HG03575 (cell line): Measurements from ENCODE around the gene LYPD4.
A peak's percentile ranks its signal among the peaks of the same experiment; 100 is the strongest.
"Not testable (repeated sequence)": the region's sequence is repeated elsewhere in the genome, so short reads cannot be mapped to it uniquely, and the experiment has no call there.

ENCODE experiments used
- ATAC-seq: cut with Tn5 transposase; IDR thresholded peaks from one replicate; pipeline ENCODE4 v1.9.1; 2021; ENCODE audit not compliant: unreplicated experiment, insufficient number of reproducible peaks, low FRiP score; ENCODE audit errors: extremely low read depth

LYPD4 gene

DNA sequence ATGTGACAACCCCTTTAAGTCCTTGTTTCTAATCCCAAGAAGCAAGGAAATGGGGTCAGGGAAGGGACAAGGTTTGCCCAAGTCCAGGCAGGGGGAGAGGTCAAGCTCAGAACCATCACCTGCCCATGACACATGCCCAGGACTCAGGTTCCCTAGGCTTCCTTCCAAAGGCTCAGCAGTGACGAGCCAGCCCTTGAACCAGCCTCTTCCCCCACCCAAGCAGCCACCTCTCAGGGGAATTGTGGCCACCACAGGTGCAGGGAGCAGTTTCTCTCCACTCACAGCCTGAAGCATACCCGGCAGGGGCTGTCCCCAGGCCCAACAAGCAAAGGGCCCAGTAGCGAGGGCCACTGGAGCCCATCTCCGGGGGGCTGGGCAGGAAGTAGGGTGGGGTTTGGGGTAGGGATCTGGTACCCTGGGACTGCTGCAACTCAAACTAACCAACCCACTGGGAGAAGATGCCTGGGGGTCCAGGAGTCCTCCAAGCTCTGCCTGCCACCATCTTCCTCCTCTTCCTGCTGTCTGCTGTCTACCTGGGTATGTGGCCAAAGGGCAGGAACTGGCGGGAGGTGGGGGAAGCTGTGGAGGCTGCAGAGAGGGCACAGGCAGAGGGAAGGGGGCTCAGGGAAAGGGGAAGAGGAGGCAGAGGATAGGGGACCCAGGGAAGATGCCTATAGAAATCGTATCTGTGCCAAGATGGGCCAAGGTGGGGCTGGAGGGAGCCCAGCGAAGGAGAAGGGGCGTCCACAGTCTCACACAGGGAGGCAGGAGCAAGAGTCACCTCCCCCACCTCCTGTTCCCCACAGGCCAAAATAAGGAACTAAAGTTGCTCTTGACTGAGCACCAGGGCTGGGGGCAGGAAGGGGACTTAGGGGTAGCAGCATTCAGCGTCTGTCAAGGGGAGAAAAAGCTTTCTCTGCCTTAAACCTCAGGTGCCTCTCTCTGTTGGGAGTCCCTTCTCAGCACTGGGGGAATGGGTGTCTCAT, 32.7 kb upstream of the LYPD4 start, which contains the start of gene CD79A:
CD79A (plus strand) TSS at position 433 of the 986 bp plus-strand sequence; CDS start at position 459, 26 bp downstream.
- peak; percentile 31 for ATAC-seq

DNA sequence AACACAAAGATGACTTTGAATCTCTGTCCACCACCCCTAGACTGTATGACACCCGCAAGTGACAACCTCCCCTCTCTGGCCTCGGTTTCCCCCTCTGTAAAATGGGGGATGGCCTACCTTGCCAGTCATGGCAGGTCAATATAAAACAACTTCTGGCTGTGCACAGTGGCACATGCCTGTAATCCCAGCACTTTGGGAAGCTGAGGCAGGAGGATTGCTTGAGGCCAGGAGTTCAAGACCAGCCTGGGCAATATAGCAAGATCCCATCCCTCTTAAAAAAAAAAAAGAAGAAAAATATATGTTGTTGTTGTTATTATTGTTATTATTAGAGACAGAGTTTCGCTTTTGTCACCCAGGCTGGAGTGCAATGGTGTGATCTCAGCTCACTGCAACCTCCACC, 31.5 kb upstream of the LYPD4 start:
- ATAC-seq: not testable (repeated sequence)

DNA sequence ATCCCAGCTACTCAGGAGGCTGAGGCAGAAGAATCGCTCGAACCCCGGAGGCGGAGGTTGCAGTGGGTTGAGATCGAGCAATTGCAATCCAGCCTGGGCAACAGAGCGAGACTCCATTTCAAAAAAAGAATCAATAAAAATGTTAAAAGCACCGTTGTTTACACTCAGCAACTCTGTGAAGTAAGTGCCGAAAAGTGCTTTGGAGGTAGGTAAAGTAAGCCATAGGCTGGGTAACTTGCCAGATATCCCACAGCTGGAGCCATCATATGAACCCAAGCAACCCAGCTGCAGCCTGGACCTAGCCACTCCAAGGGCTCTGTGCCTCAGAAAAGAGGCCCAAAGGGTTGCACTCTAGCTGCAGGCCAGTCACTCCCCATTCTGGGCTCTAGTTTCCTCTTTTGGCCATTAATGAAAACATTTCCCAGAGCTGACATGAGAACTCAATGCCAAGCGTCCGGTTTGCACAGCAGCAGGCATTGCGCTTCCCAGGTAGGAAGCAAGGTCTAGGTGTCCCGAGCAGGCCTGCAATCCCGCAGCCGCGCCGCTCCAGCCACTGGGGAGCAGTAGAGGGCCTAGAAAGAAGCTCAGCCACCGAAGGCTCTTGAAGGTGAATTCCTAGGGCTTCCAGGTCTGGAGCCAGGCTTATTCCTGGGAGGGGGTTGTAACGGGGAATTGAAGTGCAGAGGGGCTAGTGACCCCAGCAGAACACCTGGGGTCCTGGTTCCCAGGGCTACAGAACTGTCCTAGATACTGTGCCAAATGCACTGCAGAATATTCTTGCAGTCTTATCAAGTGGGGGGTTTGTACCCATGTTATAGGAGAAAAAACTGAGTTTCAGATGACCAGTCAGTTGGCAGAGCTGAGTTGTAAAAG, 28.5 kb upstream of the LYPD4 start:
- no peak for ATAC-seq

DNA sequence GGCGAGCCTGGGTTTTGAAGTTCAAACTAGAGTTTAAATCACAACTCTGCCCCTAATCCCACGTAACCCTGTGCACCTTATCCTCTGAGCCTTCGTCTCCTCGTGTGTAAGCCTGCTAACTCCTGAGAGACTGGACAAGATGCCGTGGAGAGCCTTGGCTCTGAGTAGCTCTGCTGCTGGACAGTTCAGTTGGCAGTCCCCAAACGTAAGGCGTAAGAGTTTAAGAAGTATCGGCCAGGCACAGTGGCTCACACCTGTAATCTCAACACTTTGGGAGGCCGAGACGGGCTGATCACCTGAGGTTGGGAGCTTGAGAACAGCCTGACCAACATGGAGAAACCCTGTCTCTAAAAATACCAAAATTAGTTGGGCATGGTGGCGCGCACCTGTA, 27.9 kb upstream of the LYPD4 start:
- no peak for ATAC-seq

DNA sequence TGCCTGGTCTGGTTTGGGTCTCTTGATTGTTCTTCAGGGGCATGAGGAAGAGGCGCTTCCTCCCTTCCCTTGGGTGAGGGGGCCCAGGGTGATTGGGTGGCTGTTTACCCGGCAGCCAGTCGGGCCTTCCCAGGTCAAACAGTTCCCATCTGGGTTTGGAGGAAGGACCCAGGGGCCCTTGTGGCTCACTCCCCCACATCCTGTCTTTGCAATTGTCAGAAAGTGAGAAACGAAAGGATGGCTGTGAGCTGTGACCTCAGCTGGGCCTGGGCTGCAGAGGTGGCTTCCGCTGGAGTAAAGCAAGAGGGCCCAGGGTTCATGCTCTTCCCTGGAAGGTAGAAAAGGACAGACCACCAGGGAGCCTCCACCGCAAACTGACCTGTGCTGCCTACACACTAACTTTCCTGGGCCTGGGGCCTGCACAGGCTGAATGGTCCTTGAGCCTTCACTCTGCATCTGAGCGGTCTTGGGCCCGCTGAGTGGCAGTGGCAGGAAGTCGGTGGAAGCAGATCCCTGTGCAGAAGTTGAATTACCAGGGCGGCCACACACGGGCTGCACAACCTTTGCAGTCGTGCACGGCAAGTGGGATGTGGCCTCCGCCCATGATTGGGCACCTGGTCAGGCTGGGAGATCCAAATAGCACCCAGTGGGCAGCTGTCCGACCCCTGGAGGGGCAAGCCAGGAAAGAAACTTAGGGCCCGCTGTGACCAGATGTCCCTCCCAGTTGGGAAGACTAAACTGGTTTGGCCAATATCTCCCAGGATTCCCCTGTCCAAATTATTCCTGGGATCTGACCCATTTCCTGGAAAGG, 27.3 kb upstream of the LYPD4 start:
- no peak for ATAC-seq

DNA sequence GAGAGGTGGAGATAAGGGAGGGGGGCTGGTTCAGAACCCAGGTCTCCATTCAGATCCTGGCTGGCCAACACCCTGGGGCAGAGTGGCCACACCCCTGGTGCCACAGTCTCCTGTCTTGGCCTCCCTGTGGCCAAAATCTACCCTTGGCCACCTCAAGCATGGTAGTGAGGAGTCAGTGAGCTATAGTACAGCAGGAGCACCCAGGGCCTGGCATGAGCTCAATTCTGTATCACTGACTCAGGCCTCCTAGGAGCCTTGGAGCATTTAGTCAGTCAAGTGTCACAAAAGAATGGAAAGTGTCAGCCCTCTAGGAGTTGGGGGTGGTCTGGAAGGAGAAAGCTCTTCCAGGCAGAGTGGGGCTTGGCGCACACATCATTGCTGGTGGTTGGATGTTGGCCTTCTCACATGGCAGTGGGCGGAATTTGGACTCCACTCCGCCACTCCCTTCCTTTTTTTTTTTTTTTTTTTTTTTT, 26.0 kb upstream of the LYPD4 start:
- ATAC-seq: no peak

DNA sequence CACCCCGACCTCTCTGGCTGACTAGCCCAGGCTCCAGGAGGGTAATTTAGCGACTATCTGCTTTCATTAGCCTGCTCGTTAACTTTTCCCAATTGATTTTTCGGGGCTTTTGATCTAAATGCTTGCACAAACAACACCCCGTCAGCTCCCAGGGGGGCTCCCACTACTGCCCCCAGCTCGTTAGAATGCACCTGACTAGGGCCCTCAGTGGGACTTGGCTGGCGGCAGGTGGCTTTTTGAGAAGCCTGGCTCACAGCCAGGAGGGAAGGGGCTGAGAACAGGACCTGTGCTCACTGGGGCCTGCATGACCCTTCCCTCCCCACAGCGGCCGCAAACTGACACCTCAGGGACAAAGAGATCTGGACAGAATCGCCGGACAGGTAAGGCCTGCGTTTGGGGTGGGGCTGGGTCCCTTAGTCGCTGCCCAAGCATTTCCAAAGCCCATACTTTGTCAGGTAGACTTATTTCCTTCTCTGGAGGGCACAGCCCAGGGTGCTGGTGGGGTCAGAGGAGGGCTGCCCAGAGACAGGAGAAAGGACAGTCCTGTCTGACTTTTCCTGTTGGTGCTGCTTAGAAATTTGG, 25.0 kb upstream of the LYPD4 start:
- no peak for ATAC-seq

DNA sequence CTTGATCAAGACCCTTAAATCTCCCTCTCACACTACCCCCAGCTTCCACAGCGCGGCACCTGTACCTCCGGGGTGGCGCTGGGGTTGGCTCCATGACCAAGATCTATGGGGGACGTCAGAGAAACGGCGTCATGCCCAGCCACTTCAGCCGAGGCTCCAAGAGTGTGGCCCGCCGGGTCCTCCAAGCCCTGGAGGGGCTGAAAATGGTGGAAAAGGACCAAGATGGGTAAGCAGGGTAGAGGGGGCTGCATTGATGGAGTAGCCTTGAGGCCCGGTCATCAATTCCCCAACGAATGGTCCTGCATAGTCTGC, 24.5 kb upstream of the LYPD4 start:
- ATAC-seq: no peak

DNA sequence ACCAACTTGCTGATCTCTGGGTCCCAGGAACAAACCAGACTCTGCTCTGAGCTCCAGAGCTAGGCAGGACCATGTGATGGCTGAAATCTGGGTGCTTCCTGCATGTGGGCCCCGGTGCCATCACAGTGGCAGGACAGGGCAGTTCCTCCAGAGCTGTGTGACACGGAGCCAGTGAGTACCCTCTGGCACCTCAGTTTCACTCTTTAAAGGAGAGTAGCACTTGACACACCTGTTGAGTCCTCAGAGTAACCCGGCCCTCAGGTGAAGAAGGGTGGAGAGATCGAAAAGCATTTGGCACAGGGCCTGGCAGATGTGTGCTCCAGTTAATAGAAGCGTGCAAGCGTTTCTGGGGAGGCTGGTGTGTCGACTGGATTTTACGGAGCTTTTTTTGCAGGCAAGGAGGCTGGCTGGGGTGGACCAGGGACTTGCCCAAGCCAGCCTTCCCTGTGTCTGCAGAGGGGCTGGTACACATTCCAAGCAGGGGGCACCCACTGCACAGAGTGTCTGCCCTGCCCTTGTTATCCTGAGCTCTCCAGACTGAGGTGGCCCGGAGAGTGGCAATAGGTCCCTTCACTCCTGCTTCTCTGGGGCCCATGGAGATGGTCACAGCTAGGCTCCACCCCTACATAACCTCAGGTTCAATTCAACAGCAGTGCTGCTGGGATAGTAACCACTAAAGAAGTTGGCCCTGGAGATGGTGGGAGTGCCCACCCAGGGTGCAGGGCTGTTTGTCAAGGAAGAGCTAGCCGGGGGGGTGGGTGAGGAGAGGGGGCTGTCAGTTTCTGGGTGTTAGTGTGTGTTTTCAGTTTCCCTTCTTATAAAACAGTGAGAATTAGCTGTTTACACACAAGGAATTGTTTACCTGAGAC, 23.9 kb upstream of the LYPD4 start:
- no peak for ATAC-seq

DNA sequence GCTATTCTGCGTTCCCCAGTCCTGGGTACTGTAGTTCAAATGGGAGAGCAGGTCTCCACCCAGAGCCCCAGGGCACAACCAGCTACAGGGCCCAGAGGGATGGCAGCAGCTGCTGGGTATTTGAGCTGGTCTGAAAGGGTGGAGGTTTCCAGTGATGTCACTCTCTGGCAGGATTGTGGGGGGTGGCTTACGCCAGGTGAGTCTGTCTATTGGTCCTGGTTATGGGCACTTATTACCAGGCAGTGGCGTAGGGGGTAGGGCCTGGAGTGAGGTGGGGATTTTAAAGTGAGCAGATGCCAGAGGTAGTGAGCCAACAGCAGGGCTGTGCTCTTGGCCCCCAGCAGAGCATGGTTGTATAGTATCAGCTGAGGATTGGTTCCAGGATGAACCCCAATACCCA, 21.8 kb upstream of the LYPD4 start:
- no peak for ATAC-seq

DNA sequence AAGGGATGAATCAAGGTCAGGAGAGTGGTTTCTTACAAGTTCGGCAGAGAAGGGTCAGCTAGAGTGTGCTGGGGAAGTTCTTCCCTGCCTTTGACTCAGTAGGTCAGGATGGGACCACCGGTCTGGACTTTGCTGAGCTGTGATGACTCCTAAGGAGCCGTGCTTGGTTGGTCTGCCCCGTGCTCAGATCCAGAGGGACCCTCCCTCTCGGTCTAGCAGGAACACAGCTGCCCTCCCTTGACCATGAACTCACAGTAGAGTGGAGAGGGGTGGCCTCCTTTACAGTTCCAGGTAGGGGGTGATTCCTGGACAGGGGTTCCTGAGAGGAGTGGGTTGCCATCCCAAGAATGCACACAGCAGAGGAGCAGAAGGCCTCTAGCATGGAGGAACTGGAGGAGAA, 19.9 kb upstream of the LYPD4 start:
- ATAC-seq: no peak

DNA sequence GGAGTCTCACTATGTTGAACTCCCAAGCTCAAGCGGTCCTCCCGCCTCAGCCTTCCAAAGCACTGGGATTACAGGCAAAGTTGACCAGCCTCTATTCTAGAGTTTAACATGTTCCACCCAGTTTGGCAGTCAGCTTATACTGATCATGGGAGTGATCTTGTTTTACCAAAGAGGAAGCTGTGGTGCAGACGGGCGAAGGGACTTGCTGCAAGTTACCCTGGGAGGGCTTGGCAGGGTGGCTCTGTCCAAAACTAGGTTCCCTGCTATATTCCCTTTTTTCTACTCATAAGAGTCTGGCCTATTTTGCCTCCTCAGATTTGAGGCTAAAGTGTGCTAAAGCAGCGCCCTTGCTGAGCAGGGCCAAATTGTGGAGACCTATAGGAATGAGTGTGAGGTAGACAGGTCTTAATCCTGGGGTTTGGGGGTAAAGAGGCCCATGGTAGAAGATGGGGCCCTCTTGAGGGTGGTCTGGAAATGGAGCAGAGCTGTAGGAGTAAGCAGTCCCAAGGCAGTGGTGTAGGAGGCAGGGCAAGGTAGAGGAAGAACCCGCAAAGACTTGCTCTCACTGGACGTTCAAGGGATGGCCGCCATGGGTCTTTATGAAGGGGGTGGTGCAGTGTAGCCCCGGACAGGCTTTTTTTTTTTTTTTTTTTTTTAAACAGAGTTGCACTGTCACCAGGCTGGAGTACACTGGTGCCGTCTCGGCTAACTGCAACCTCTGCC, 18.9 kb upstream of the LYPD4 start:
- no peak for ATAC-seq

DNA sequence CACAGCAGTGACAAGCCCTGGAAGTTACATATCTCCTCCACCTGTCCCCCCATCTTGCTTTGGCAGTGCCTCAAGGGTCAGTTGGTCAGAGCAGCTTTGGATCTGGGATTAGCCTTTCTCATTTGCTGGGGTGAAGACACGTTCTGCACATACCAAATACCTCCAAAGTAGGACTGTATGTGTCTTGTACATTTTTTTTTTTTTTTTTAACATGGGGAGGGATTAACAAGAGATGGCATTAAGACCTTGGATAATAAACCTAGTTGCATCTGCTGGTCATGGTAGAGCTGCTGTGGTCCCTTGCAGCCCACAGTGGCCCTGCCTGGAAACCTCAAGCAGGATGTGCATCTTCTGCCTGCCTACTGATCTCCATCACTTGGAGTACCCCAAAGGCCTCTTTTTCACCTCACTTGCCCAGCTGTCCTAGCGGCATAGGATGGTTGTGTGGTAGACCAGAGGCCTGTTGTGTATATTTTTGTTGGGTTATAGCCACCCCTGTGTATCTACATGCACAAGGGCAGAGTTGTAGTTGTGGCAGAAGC, 18.0 kb upstream of the LYPD4 start:
- no peak for ATAC-seq

DNA sequence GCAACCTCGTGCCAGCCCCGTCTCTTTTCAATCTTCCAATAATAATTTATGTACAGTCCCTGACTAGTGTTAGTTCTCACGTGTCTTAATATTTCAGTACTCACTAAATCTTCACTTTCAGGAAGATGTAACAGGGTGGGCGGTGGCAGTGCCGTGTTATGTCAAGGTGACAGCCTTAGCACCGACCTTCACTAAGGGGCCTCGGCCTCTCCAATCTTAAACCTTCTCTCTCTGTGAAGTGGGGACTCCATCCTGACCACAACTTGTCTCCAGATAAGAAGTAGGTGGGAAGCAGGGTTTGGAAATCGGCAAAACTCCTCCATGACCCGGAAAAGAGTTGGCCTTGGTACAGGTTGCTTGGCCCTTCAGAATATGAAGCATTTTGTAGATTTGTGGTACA, 17.4 kb upstream of the LYPD4 start:
- ATAC-seq: no peak

DNA sequence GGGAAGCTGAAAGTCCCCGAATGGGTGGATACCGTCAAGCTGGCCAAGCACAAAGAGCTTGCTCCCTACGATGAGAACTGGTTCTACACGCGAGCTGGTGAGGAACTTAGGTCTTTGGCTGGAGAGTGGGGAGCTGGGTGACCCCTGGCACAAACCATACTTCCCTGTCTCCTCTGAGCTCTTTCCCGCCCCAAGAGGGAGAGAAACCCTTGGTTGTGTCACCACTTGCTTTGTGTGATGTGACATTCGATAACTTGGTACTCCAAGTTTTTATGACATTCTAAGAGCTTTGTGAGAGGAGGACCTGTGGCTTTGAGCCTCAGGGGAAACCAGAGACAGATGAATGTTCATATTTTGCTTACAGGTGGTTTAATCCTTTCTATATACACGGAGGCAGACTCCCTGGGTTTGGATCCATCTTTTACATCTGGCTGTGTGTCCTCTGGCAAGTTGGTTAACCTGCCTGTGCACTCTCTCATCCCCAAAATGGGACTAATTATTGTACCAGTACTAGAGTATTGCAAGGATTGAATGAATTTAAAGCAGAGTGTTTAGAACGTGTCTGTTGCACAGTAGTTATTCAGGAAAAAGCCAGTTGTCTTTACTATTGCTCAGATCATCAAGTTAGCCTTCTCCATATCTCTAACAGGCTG, 16.8 kb upstream of the LYPD4 start:
- no peak for ATAC-seq

DNA sequence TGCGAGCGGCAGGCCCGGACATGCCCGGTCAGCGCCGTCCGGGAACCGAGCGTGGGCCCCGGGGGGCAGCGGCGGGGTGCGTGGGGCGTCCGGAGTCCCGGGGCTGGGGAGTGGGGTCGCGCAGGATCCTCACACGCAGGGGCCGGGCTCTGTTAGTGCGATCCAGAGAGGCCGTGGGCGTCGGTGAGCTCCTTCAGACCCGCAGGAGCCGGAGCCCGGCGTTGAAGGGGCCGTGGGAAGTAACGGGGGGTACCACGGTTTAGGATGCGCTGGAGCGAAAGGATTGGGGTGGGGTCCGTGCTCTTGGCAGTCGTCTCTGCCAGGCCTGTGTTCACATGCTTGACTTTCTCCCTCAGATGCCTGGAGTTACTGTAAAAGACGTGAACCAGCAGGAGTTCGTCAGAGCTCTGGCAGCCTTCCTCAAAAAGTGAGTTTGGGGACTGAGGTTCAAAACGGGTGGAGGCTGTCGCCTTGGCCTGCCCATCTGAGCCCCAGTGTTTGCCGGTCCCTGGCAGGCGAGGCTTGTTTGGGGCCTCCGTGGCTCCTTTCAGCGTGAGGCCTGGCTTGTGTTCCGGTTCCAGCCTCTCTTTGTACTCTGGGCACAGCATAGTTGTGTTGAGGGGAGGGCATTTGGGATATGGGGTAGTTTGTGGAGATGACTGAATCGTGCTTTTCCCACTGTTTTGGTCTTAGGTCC, 16.1 kb upstream of the LYPD4 start:
- no peak for ATAC-seq
